ENCODE results near the gene CPTP.

DNA sequence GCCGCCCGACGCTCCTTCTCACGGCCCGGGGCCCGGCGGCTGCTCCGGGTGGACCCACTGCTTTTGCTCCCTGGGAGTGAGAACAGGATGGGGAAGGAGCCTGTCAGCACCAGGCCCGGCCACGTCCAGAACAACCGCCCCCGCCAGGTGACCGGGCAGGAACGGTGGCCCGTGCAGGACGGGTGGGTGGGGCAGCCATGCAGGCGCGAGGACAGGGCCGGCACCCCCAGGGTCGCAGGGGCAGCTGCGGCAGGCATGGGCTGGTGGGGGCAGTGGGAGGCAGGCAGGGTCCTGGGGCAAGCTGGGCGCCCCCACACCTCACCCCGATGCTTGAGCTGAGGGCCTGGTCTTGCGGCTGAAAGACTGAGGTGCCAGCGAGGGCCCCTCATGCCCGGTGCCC lies 11.8 kb downstream of the CPTP start:
- TF ChIP-seq, protein P1, sequence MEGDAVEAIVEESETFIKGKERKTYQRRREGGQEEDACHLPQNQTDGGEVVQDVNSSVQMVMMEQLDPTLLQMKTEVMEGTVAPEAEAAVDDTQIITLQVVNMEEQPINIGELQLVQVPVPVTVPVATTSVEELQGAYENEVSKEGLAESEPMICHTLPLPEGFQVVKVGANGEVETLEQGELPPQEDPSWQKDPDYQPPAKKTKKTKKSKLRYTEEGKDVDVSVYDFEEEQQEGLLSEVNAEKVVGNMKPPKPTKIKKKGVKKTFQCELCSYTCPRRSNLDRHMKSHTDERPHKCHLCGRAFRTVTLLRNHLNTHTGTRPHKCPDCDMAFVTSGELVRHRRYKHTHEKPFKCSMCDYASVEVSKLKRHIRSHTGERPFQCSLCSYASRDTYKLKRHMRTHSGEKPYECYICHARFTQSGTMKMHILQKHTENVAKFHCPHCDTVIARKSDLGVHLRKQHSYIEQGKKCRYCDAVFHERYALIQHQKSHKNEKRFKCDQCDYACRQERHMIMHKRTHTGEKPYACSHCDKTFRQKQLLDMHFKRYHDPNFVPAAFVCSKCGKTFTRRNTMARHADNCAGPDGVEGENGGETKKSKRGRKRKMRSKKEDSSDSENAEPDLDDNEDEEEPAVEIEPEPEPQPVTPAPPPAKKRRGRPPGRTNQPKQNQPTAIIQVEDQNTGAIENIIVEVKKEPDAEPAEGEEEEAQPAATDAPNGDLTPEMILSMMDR (IDR thresholded peaks at IDR 0.05), result no peak
- no peak for TF ChIP-seq POLR2AphosphoS5 (IDR thresholded peaks at IDR 0.05; ENCODE audit: low read depth, low read length)
